Neural progenitor cell (in vitro differentiated cells): ENCODE data around the gene PCNP. TPM values are rescaled to one million over a fixed set of nuclear protein-coding genes. Genes with fewer than 3 reads are reported as not detected.

Experiments used
- DNase-seq: peaks from one replicate; pipeline ENCODE4 v3.0.0-alpha.2; 2016; ENCODE audit warnings: low spot score
- H2AFZ ChIP-seq: fragments of 200-600 bp; sonication (generic); replicated peaks from 2 replicates; pipeline ENCODE4 v1.6.1; 2016; ENCODE audit warnings: antibody characterized with exemption
- H3F3A ChIP-seq: fragments of 200-600 bp; sonication (generic); 2 replicates; pipeline ENCODE4 v1.6.1; 2016; ENCODE audit warnings: antibody characterized with exemption, low read depth
- H3K27ac ChIP-seq: fragments of 200-600 bp; sonication (generic); 2 replicates; pipeline ENCODE4 v1.5.1; 2016; ENCODE audit warnings: mild to moderate bottlenecking
- H3K27me3 ChIP-seq: fragments of 200-600 bp; sonication (generic); 2 replicates; pipeline ENCODE4 v1.6.1; 2016; ENCODE audit warnings: mild to moderate bottlenecking, moderate library complexity
- H3K36me3 ChIP-seq: fragments of 200-600 bp; sonication (generic); 2 replicates; pipeline ENCODE4 v1.5.1; 2016
- H3K4me1 ChIP-seq: fragments of 200-600 bp; sonication (generic); 2 replicates; pipeline ENCODE4 v1.6.1; 2016; ENCODE audit warnings: mixed run types
- H3K4me2 ChIP-seq: fragments of 200-600 bp; sonication (generic); 2 replicates; pipeline ENCODE4 v1.6.1; 2016
- H3K4me3 ChIP-seq: fragments of 200-600 bp; sonication (generic); 2 replicates; pipeline ENCODE4 v1.5.1; 2016
- H3K79me2 ChIP-seq: fragments of 200-600 bp; sonication (generic); 2 replicates; pipeline ENCODE4 v1.6.1; 2016; ENCODE audit warnings: low read depth
- H3K9ac ChIP-seq: fragments of 200-600 bp; sonication (generic); 2 replicates; pipeline ENCODE4 v1.6.1; 2016
- H3K9me3 ChIP-seq: fragments of 200-600 bp; sonication (generic); 2 replicates; pipeline ENCODE4 v1.5.1; 2016; ENCODE audit warnings: low read depth
- H4K20me1 ChIP-seq: fragments of 200-600 bp; sonication (generic); 2 replicates; pipeline ENCODE4 v1.6.1; 2016; ENCODE audit warnings: low read depth
- H3K27ac Mint-ChIP-seq: 3 replicates; pipeline ENCODE4 v1.8.0; 2021; ENCODE audit warnings: mixed read lengths
- H3K27me3 Mint-ChIP-seq: 2 replicates; pipeline ENCODE4 v1.8.0; 2022; ENCODE audit warnings: low read depth, mild to moderate bottlenecking, inconsistent platforms, moderate library complexity, mixed read lengths; ENCODE audit not compliant: insufficient read depth
- H3K36me3 Mint-ChIP-seq: 3 replicates; pipeline ENCODE4 v1.8.0; 2021; ENCODE audit warnings: mixed read lengths
- H3K4me1 Mint-ChIP-seq: 3 replicates; pipeline ENCODE4 v1.8.0; 2021; ENCODE audit warnings: mixed read lengths
- H3K4me3 Mint-ChIP-seq: 3 replicates; pipeline ENCODE4 v1.8.0; 2021; ENCODE audit warnings: mild to moderate bottlenecking, moderate library complexity, mixed read lengths
- H3K9me3 Mint-ChIP-seq: 3 replicates; pipeline ENCODE4 v1.8.0; 2020; ENCODE audit warnings: mixed read lengths
- CTCF ChIP-seq: fragments of 200-600 bp; sonication (generic); IDR thresholded peaks from 2 replicates; pipeline ENCODE4 v1.5.1; 2017; ENCODE audit warnings: antibody characterized with exemption, mild to moderate bottlenecking
- EZH2 ChIP-seq: fragments of 200-600 bp; sonication (generic); IDR thresholded peaks from 2 replicates; pipeline ENCODE4 v1.6.1; 2017; ENCODE audit warnings: antibody characterized with exemption, mild to moderate bottlenecking, moderate library complexity
- EZH2phosphoT487 ChIP-seq: fragments of 200-600 bp; sonication (generic); IDR thresholded peaks from 2 replicates; pipeline ENCODE4 v1.6.1; 2017; ENCODE audit warnings: antibody characterized with exemption
- total RNA-seq: library from RNA; depleted of rRNA; stranded (reverse); fragments of >200 nt; gene quantifications from 2 replicates; pipeline ENCODE4 v1.2.3, GENCODE V29; 2015; ENCODE audit warnings: low replicate concordance

PCNP gene
- total RNA-seq, 1 donor from 2014 or later, result 248 TPM

GRCh38 chr3:101532783-101533602 lies 41.0 kb upstream of the PCNP start:
- H3K4me1 Mint-ChIP-seq, result no peaks in the 10 kb centered on the region
- Histone ChIP-seq H3F3A (no peaks in the 10 kb centered on the region), H3K4me3 (no peak overlapping the region), H2AFZ (no peak overlapping the region), H3K4me1 (no peaks in the 10 kb centered on the region), H3K79me2 (no peaks in the 10 kb centered on the region), H4K20me1 (no peaks in the 10 kb centered on the region), H3K9me3 (no peaks in the 10 kb centered on the region), H3K4me2 (no peak overlapping the region), H3K9ac (no peak overlapping the region), H3K27me3 (no peaks in the 10 kb centered on the region), H3K36me3 (no peaks in the 10 kb centered on the region), H3K27ac (no peak overlapping the region)
- H3K27ac Mint-ChIP-seq, result no peak overlapping the region
- H3K27me3 Mint-ChIP-seq, result peaks cover 2% of the 10 kb centered on the region
- DNase-seq, result no peak
- no peaks in the 10 kb centered on the region for H3K9me3 Mint-ChIP-seq
- TF ChIP-seq EZH2 (no peak), EZH2phosphoT487 (no peak), CTCF (no peak)
- H3K4me3 Mint-ChIP-seq, result no peak overlapping the region
- H3K36me3 Mint-ChIP-seq, result no peaks in the 10 kb centered on the region

- Mint-ChIP-seq H3K4me3 (no peak overlapping the region), H3K27me3 (peaks cover 2% of the 10 kb centered on the region), H3K36me3 (no peaks in the 10 kb centered on the region), H3K27ac (no peak overlapping the region), H3K9me3 (no peaks in the 10 kb centered on the region), H3K4me1 (no peaks in the 10 kb centered on the region)
- no peaks in the 10 kb centered on the region for H3K9me3 ChIP-seq
- no peak overlapping the region for H3K4me2 ChIP-seq
- no peaks in the 10 kb centered on the region for H4K20me1 ChIP-seq
- no peak overlapping the region for H3K9ac ChIP-seq
- DNase-seq, result no peak
- no peaks in the 10 kb centered on the region for H3K79me2 ChIP-seq
- no peaks in the 10 kb centered on the region for H3K36me3 ChIP-seq
- H3K27me3 ChIP-seq, result no peaks in the 10 kb centered on the region
- TF ChIP-seq EZH2, result no peak
- no peak for TF ChIP-seq CTCF
- TF ChIP-seq EZH2phosphoT487, result no peak
- no peaks in the 10 kb centered on the region for H3K4me1 ChIP-seq
- H3F3A ChIP-seq, result no peaks in the 10 kb centered on the region
- H3K27ac ChIP-seq, result no peak overlapping the region
- no peak overlapping the region for H3K4me3 ChIP-seq
- H2AFZ ChIP-seq, result no peak overlapping the region
Observed at GRCh38 chr3:101533603-101533968, 40.4 kb upstream of the PCNP start.

GRCh38 chr3:101535221-101535620 lies 38.8 kb upstream of the PCNP start:
- H3K9ac ChIP-seq, result no peak overlapping the region
- H3K36me3 Mint-ChIP-seq, result no peaks in the 10 kb centered on the region

More at GRCh38 chr3:101535221-101535620, 38.8 kb upstream of the PCNP start:
- H3K4me3 ChIP-seq, result no peak overlapping the region
- no peaks in the 10 kb centered on the region for H3K79me2 ChIP-seq
- no peaks in the 10 kb centered on the region for H3K36me3 ChIP-seq
- no peak overlapping the region for H2AFZ ChIP-seq
- Mint-ChIP-seq H3K9me3 (no peaks in the 10 kb centered on the region), H3K4me1 (no peaks in the 10 kb centered on the region), H3K27me3 (peaks cover 5% of the 10 kb centered on the region), H3K27ac (no peak overlapping the region), H3K4me3 (no peak overlapping the region)
- H3K4me2 ChIP-seq, result no peak overlapping the region
- no peaks in the 10 kb centered on the region for H3K9me3 ChIP-seq
- no peaks in the 10 kb centered on the region for H3K4me1 ChIP-seq
- no peaks in the 10 kb centered on the region for H3F3A ChIP-seq
- no peak for DNase-seq
- TF ChIP-seq EZH2phosphoT487 (no peak), EZH2 (no peak), CTCF (no peak)
- no peak overlapping the region for H3K27ac ChIP-seq
- H4K20me1 ChIP-seq, result no peaks in the 10 kb centered on the region
- no peaks in the 10 kb centered on the region for H3K27me3 ChIP-seq
